Prostate gland (tissue), 2 donors: ENCODE results near the gene ZXDC.

Source experiments
- POLR2A ChIP-seq: fragments of 450-650 bp; IDR thresholded peaks from one replicate; pipeline ENCODE4 v1.6.1; 2016; ENCODE audit warnings: antibody characterized with exemption, mild to moderate bottlenecking
- POLR2AphosphoS5 ChIP-seq: sonication (generic); formaldehyde crosslinking; IDR thresholded peaks from one replicate; pipeline ENCODE4 v1.6.1; 2017; ENCODE audit warnings: antibody characterized with exemption
- TF ChIP-seq, protein P1 (sequence below), 4 experiments: fragments of 200-600 bp in 2 of 4; fragments of 450-650 bp in 2 of 4; sonication (generic) in 2 of 4; IDR thresholded peaks; 1 replicate in 3 of 4; 2 replicates in 1 of 4; pipeline ENCODE4 v1.5.1; 2016 to 2019; ENCODE audit warnings: antibody characterized with exemption in 4 of 4, mild to moderate bottlenecking in 2 of 4, moderate library complexity in 2 of 4

DNA sequence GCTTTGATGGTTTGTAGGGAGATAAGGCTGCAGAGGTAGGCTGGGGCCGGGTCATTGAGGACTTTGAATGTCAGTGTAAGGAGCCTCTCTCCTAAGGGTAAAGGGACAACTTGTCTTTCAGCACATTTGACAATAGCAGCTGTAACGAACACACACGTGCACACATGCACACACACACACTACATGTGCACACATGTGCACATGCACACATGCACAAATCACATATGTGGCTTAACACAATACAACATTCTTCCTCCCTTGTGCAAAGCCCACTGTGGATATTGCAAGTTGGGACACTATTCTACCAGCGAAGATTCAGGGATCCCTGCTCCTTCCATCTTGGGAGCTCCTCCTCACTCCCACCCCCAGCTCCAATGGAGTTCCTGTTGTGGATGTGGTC is 82.1 kb downstream of the ZXDC start:
- TF ChIP-seq, protein P1, sequence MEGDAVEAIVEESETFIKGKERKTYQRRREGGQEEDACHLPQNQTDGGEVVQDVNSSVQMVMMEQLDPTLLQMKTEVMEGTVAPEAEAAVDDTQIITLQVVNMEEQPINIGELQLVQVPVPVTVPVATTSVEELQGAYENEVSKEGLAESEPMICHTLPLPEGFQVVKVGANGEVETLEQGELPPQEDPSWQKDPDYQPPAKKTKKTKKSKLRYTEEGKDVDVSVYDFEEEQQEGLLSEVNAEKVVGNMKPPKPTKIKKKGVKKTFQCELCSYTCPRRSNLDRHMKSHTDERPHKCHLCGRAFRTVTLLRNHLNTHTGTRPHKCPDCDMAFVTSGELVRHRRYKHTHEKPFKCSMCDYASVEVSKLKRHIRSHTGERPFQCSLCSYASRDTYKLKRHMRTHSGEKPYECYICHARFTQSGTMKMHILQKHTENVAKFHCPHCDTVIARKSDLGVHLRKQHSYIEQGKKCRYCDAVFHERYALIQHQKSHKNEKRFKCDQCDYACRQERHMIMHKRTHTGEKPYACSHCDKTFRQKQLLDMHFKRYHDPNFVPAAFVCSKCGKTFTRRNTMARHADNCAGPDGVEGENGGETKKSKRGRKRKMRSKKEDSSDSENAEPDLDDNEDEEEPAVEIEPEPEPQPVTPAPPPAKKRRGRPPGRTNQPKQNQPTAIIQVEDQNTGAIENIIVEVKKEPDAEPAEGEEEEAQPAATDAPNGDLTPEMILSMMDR (IDR thresholded peaks at IDR 0.05), result no peak
- TF ChIP-seq POLR2A (no peak), POLR2AphosphoS5 (no peak)
